ENCODE results near the gene SETSIP. TPM values are rescaled to one million over a fixed set of nuclear protein-coding genes. Genes with fewer than 3 reads are reported as not detected.

SETSIP gene
- total RNA-seq, 1 experiment from 2014 or later, result not detected

DNA sequence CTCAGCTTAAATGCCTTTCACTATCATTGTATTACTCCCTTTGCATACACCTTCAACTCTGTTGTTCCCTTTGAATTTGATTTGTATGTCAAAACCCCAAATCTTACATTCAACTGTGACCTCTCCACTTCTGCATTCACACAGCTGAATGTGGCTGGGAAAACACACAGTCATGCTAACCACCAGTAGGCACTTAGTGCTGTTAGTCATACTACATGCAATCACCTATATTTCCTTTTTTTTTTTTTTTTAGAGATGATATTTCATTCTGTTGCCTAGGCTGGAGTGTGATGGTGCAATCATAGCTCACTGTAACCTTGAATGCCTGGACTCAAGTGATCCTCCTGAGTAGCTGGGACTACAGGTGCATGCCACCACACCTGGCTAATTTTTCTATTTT, 21.1 kb upstream of the SETSIP start:
- ChIA-PET CTCF (interaction anchor here (0.6 kb wide), 1 partner anchor 562 kb away, joined by 3 read pairs; no protein-coding TSS in a partner anchor), POLR2A (interaction anchor here (0.7 kb wide), 1 partner anchor 595 kb away, joined by 3 read pairs; no protein-coding TSS in a partner anchor)
- TF ChIP-seq, protein P1, sequence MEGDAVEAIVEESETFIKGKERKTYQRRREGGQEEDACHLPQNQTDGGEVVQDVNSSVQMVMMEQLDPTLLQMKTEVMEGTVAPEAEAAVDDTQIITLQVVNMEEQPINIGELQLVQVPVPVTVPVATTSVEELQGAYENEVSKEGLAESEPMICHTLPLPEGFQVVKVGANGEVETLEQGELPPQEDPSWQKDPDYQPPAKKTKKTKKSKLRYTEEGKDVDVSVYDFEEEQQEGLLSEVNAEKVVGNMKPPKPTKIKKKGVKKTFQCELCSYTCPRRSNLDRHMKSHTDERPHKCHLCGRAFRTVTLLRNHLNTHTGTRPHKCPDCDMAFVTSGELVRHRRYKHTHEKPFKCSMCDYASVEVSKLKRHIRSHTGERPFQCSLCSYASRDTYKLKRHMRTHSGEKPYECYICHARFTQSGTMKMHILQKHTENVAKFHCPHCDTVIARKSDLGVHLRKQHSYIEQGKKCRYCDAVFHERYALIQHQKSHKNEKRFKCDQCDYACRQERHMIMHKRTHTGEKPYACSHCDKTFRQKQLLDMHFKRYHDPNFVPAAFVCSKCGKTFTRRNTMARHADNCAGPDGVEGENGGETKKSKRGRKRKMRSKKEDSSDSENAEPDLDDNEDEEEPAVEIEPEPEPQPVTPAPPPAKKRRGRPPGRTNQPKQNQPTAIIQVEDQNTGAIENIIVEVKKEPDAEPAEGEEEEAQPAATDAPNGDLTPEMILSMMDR (IDR thresholded peaks at IDR 0.05; ENCODE audit: insufficient read depth in 1 of 2, low read depth in 1 of 2, low read length in 1 of 2, severe bottlenecking in 1 of 2, unreplicated experiment in 1 of 2), result no peak
- H3K36me3 Mint-ChIP-seq (ENCODE audit: insufficient read depth, unreplicated experiment), result no peaks in the 10 kb centered on the region
- H3K27ac Mint-ChIP-seq (ENCODE audit: unreplicated experiment), result no peak overlapping the region
- H3K36me3 ChIP-seq (ENCODE audit: control insufficient read depth, insufficient read depth, low read length), result no peaks in the 10 kb centered on the region
- H3K9me3 Mint-ChIP-seq (ENCODE audit: unreplicated experiment), result no peaks in the 10 kb centered on the region
- no peak overlapping the region for H3K4me3 Mint-ChIP-seq (ENCODE audit: unreplicated experiment)
- intact Hi-C loops (cut with micrococcal nuclease; ENCODE audit: unreplicated experiment), result no loop called here
- no peaks in the 10 kb centered on the region for H3K27me3 ChIP-seq (replicated peaks; ENCODE audit: control insufficient read depth, insufficient read depth, low read length)
- no peaks in the 10 kb centered on the region for H3K27me3 Mint-ChIP-seq (ENCODE audit: insufficient read depth, unreplicated experiment)
- H3K4me1 Mint-ChIP-seq (ENCODE audit: low read depth, unreplicated experiment), result peaks cover 6% of the 10 kb centered on the region
- no peaks in the 10 kb centered on the region for H3K9me3 ChIP-seq
- H3K4me1 ChIP-seq, result no peaks in the 10 kb centered on the region
- no peak overlapping the region for H3K4me3 ChIP-seq (ENCODE audit: low read depth, low read length)
- no peak for DNase-seq
- no TSS peak for BruUV-seq (replicated peaks)

DNA sequence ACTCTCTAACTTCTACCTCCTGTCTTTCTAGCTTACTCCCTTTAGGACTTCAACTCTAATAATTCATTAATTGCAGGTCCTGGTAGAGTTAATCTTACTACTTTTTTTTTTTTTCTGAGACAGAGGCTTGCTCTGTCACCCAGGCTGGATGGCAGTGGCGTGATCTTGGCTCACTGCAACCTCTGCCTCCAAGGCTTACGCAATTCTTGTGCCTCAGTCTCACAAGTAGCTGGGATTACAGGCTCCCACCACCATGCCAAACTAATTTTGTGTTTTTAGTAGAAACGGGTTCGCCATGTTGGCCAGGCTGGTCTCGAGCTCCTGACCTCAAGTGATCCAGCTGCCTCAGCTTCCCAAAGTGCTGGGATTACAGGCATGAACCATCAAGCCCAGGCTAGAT, 20.7 kb upstream of the SETSIP start:
- peaks cover 6% of the 10 kb centered on the region for H3K4me1 Mint-ChIP-seq (ENCODE audit: low read depth, unreplicated experiment)
- Histone ChIP-seq H3K4me3 (ENCODE audit: low read depth, low read length) (no peak overlapping the region), H3K36me3 (ENCODE audit: control insufficient read depth, insufficient read depth, low read length) (no peaks in the 10 kb centered on the region), H3K9me3 (no peaks in the 10 kb centered on the region), H3K4me1 (no peaks in the 10 kb centered on the region), H3K27me3 (replicated peaks; ENCODE audit: control insufficient read depth, insufficient read depth, low read length) (no peaks in the 10 kb centered on the region)
- H3K27ac Mint-ChIP-seq (ENCODE audit: unreplicated experiment), result no peak overlapping the region
- no peak overlapping the region for H3K4me3 Mint-ChIP-seq (ENCODE audit: unreplicated experiment)
- no peaks in the 10 kb centered on the region for H3K36me3 Mint-ChIP-seq (ENCODE audit: insufficient read depth, unreplicated experiment)
- POLR2A ChIA-PET, result interaction anchor here (0.7 kb wide), 1 partner anchor 594 kb away, joined by 3 read pairs; no protein-coding TSS in a partner anchor
- CTCF ChIA-PET, result interaction anchor here (0.6 kb wide), 1 partner anchor 562 kb away, joined by 3 read pairs; no protein-coding TSS in a partner anchor
- no peaks in the 10 kb centered on the region for H3K9me3 Mint-ChIP-seq (ENCODE audit: unreplicated experiment)
- intact Hi-C loops (cut with micrococcal nuclease; ENCODE audit: unreplicated experiment), result no loop called here
- H3K27me3 Mint-ChIP-seq (ENCODE audit: insufficient read depth, unreplicated experiment), result no peaks in the 10 kb centered on the region
- no TSS peak for BruUV-seq (replicated peaks)
- DNase-seq, result no peak
- TF ChIP-seq, protein P1 (IDR thresholded peaks at IDR 0.05; ENCODE audit: insufficient read depth in 1 of 2, low read depth in 1 of 2, low read length in 1 of 2, severe bottlenecking in 1 of 2, unreplicated experiment in 1 of 2), result no peak

DNA sequence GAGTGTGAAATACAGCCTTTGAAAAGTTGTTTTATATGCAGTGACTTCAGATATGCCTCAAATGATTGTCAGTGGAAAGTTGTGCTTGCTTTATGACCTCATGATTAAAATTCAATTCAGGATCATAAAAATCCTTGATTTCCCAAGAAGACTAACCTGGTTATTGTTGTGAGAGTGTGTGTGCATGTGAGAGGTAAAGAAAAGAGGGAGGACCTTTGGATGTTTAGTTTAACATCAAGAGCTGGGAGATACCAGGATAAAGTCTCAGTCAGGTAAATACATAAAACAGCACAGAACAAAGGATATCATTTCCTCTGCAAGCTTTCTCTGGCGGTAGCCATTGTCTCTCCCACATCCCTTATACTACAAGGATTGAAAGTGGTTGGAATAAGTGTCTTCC, 19.4 kb upstream of the SETSIP start:
- H3K27ac Mint-ChIP-seq (ENCODE audit: unreplicated experiment), result no peak overlapping the region
- intact Hi-C loops (cut with micrococcal nuclease; ENCODE audit: unreplicated experiment), result no loop called here
- Histone ChIP-seq H3K36me3 (ENCODE audit: control insufficient read depth, insufficient read depth, low read length) (no peaks in the 10 kb centered on the region), H3K9me3 (no peaks in the 10 kb centered on the region), H3K4me1 (no peaks in the 10 kb centered on the region), H3K27me3 (replicated peaks; ENCODE audit: control insufficient read depth, insufficient read depth, low read length) (no peaks in the 10 kb centered on the region), H3K4me3 (ENCODE audit: low read depth, low read length) (no peak overlapping the region)
- peaks cover 6% of the 10 kb centered on the region for H3K4me1 Mint-ChIP-seq (ENCODE audit: low read depth, unreplicated experiment)
- TF ChIP-seq, protein P1 (IDR thresholded peaks at IDR 0.05; ENCODE audit: insufficient read depth in 1 of 2, low read depth in 1 of 2, low read length in 1 of 2, severe bottlenecking in 1 of 2, unreplicated experiment in 1 of 2), result no peak
- BruUV-seq (replicated peaks), result no TSS peak
- ChIA-PET POLR2A (no interaction called here), CTCF (no interaction called here)
- DNase-seq, result no peak
- H3K27me3 Mint-ChIP-seq (ENCODE audit: insufficient read depth, unreplicated experiment), result no peaks in the 10 kb centered on the region
- H3K9me3 Mint-ChIP-seq (ENCODE audit: unreplicated experiment), result no peaks in the 10 kb centered on the region
- no peak overlapping the region for H3K4me3 Mint-ChIP-seq (ENCODE audit: unreplicated experiment)
- H3K36me3 Mint-ChIP-seq (ENCODE audit: insufficient read depth, unreplicated experiment), result no peaks in the 10 kb centered on the region
